HG03103 (cell line): ENCODE results near the gene APOL1.
"Not testable (repeated sequence)": the region's sequence is repeated elsewhere in the genome, so short reads cannot be mapped to it uniquely, and the experiment has no call there.

Experiments
- ATAC-seq: cut with Tn5 transposase; IDR thresholded peaks from one replicate; pipeline ENCODE4 v1.9.1; 2021; ENCODE audit warnings: low read depth; ENCODE audit not compliant: unreplicated experiment

APOL1 gene

GRCh38 chr22:36243986-36244385 lies 8.9 kb upstream of the APOL1 start:
- ATAC-seq = no peak

- ATAC-seq = no peak
These were observed 8.2 kb upstream of the APOL1 start for GRCh38 chr22:36244522-36245391.

DNA sequence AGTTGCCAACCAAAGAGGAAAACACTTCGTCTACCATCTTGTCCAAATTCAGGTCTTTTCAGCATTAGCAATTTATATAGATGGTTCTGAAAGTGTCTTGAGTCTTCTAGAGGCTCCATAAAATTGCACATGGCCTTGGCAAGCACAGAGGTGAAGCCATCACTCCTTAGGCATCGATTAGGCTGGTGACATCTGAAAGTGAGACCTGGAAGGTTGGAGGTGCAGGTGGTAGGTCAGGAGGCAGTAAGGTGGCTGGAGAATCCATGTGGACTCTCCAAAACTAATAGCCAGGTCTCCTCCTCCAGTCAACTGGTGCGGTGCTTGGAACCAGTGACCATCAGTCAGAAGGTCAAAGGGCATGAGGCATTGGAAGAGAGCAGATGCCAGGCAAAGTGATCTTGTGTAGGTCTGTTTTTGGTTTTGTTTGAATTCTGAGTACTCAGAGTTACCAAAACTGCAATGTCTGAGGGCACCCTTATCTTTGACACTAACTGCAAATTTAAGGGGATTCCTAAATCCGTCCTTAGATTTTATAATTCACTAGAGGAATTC lies 7.1 kb upstream of the APOL1 start:
- no peak for ATAC-seq

DNA sequence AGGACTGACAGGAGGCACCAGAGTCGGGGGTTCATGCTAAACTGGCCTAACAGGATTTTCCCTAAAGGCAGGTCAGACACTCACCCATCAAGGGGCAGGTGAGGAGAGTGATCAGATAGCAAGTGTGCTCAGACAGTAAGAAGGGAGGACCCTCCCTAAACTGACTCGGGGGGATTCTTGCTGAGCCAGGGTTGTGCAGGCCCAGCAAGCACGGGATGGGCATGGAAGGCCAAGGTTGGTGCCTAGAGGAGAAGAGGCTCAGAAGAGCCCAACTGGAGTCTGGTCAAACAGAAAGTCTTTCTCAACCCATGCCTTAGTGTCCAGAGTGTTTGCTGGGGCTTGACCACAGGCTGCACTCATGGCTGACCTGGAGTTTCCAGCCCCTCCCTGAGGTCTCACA lies 6.2 kb upstream of the APOL1 start:
- no peak for ATAC-seq

DNA sequence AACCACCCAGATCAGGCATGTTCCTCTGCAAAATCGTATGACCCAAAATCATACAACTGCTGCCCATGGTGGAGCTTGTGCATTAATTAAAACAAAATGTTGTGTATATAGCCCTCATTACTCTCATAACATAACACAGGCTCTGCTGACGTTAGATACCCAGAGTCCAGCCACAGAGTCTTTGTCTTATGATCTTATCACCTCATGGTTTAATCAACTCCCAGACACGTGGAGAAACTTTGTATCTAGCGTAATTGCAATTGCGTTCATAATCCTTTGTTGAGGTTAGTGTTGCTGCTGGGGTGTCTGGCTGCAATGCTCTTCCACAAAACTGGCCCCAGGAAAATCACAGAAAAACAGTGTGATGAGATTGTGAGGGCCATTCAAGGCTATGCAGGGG lies 5.0 kb upstream of the APOL1 start:
- ATAC-seq = no peak

DNA sequence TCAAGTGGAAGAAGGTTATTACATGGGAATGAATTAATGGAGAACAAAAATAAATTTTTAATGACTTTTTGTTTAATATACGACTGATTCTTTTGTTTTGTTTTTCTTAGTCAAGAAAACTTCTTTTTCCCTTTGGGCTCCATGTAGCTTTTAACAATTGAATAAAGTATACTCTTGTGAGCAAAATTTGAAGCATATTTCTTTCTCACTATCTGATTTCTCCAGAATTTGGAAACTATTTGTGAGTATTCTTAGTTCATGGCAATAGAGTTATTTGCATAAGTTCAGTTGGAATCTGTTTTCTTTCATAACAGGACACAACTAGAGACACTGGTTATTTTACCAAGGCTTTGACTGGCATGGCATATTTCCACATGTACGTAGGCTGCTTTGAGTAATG lies 3.8 kb upstream of the APOL1 start:
- ATAC-seq = no peak

GRCh38 chr22:36250292-36250960 lies 2.5 kb upstream of the APOL1 start:
- ATAC-seq = not testable (repeated sequence)

DNA sequence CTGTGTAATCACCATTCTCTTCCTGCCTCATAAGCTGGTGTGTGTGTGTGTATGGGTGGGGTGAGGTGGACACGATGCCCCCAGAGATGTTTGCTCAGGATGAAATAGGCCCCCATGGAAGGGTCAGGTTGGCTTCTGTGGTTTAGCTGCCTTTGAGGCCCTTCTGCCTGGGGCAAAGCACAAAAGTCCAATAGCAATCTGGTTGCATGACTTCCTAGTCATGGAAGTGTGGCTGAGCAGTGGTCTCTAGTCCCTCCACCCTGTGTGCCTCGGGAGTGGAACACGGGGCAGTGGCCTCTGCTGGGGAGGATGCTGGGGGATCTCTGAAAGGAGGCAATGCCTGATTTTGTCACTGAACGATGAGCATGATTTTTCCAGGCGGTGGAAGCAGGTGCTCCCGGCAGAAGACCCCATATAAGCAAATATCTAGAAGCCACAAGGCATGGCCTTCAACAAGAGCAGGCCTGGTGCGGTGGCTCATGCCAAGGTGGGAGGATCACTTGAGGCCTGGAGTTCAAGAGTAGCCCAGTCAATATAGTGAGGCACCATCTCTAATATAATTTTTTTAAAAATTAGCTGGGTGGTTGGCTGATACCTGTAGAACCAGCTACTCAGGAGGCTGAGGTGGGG lies 839 bp upstream of the APOL1 start:
- ATAC-seq = not testable (repeated sequence)

GRCh38 chr22:36253523-36254490 lies 874 bp downstream of the APOL1 start:
- ATAC-seq = no peak

DNA sequence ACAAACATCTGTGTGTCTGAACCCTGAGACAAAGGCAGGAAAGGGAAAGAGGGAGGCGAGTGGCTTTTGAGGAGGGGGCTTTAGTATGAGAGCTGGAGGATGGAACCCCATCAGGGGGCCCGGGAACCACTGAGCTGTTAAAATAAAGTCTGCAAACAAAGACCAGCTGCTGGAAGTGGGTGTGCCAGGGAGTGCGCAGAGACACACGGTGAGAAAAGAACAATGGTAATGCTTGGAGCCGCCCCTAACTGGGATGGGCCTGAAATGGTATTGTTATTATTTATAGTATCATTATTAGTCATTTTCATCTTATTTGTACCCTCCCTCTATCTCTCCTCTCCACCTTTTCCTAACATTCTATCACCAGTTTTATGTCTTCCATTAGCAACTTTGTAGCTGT lies 2.6 kb downstream of the APOL1 start:
- not testable (repeated sequence) for ATAC-seq

DNA sequence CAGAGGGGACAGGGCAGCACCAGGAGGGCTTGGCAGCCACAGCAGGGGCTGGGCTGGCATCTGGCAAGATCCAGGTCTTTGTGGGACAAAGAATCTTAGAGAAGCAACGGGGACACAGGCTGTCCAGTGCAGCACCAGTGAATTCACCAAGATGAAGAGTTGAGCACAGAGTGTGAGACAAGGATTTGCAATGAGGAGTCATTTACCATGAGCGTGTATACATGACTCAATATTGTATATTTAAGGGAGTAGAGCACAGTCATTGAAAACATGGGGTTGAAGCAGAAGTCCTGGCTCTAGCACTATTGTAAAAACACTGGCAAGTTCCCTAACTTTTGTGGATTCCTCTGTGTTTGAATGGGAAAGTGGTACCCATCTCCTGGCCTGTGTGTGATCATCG lies 3.5 kb downstream of the APOL1 start:
- no peak for ATAC-seq

GRCh38 chr22:36257308-36257707 lies 4.4 kb downstream of the APOL1 start:
- no peak for ATAC-seq

DNA sequence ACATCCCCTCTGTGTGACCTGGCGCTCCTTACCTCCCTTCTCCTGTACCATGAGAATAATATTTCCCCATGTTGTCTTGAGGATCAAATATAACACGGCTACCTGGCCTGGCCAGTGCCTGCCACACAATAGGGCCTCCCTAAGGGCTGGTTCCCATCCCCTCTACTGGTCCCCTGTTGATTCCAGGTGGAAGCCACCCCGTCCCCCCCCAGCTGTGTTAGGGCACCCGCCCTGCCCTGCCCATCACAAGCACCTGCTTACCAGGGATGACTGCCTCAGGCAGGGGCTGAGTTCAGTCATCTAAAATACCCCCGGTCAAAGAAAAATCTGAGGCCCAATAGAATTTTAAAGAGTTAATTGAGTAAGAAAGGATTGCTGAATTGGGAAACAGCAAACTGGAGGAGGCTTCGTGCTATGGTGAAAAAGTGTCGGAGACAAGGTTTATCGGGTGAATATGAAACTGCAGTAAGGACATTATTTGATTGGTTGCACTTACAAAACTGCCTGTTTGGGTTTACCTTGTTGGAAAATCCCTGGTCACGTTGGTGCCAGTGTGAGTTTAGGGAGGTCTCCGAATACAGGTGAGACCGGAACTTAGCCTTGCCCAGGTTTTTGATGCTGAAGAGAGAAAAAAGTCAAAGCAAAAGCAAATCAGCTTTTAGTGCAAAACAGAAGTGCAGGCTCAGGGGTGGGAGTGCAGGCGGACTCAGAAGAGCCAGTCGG lies 5.2 kb downstream of the APOL1 start:
- no peak for ATAC-seq

DNA sequence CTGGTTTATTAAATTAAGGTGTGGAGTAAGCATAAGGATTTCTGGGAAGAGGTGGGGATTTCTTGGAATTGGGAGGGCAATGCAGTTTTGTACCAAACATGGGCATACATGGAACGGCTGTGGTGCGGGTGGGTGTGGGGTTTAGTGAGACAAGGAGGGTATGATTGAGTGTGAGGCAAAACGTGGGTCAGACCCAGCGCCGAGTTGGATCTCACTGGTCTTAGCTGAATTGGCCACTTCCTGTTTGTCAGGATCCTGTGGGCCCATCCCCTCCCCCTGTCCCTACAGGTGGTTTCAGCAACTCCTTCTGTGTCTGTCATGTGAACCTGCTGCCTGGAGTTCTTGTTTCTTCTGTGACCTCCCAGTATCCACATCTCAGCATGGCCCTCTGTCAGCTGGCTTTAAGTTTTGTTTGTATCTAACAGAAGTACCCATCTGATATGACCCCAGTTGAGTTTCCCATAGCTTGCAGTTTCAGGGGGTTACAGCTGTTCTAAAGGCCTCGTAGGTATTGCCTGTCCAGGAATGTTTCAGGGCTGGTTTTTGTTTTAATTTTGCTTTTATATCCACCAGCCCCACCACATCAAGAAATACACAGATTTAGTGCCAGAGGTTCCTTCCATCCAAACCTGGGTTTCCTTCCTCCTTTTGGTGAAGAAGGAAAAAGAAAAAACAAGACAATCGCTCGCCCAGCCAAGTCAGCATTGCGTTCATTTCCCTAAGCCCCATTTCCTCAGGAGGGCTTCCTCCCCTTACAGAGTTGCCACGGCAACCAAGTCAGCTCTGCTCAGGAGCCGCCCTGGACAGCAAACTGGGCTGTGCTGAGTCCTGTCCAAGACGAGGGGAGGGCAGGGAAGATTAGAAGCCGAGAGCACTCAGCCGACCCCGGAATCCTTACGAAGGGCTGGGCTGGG lies 6.0 kb downstream of the APOL1 start:
- no peak for ATAC-seq

DNA sequence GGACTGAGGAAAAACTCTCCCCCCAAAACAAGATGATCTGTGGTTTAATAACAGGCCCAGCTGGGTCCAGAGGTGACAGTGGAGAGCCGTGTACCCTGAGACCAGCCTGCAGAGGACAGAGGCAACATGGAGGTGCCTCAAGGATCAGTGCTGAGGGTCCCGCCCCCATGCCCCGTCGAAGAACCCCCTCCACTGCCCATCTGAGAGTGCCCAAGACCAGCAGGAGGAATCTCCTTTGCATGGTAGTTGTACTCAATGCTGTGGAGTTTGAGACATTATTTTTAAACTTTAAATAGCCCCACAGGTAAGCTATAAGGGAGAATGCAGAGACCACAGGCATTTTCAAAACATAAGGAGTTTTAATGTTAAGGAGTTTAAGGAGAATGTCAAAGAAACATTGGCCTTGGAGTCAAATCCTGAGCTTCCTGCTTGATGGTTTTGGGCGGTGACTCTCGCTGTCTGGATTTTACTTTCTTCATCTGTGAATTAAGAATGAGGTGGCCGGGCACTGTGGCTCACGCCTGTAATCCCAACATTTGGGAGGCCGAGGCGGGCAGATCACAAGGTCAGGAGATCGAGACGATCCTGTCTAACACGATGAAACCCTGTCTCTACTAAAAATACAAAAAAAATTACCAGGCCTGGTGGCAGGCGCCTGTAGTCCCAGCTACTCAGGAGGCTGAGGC lies 6.8 kb downstream of the APOL1 start:
- ATAC-seq = no peak

DNA sequence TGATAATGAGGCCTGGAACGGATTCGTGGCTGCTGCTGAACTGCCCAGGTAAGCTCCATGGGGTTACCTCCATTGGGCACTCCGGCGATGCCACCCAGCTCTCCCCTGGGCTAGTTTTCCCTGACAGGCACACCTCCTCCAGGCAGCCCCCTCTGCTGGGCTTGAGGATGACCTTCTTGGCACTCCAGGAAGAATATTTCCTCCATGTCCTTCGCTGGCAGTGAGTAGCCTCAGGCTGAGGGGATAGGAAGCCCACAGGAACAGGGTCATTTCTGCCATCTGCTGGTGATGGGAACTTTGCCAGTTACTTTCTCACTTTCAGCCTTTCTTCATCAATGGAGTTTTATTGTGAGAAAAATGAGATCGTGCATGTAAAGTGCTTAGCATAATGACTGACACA lies 8.7 kb downstream of the APOL1 start:
- not testable (repeated sequence) for ATAC-seq

GRCh38 chr22:36262307-36262706 lies 9.4 kb downstream of the APOL1 start:
- not testable (repeated sequence) for ATAC-seq

- ATAC-seq = not testable (repeated sequence)
These were observed 10.3 kb downstream of the APOL1 start for GRCh38 chr22:36263216-36263673.
